Germinal center (tissue), 1 donor: ENCODE results near the gene SPRR3.
"Not testable (repeated sequence)": the region's sequence is repeated elsewhere in the genome, so short reads cannot be mapped to it uniquely, and the experiment has no call there.

Source experiments
- DNase-seq: peaks from one replicate; pipeline ENCODE4 v3.0.0; 2012; ENCODE audit warnings: mixed read lengths, low spot score

SPRR3 gene

GRCh38 chr1:152983743-152984142, 17.8 kb upstream of the SPRR3 start, which contains the start of gene SPRR1A:
Gene SPRR1A, plus strand, starts transcription at chr1:152984081. Its CDS starts 1,150 bp downstream, at chr1:152985231.
- no peak for DNase-seq

GRCh38 chr1:152986578-152986977, 15.0 kb upstream of the SPRR3 start:
- DNase-seq, result no peak

GRCh38 chr1:152993186-152993585, 8.4 kb upstream of the SPRR3 start:
- no peak for DNase-seq

GRCh38 chr1:152995842-152996241, 5.7 kb upstream of the SPRR3 start:
- no peak for DNase-seq

GRCh38 chr1:152996633-152997400, 4.7 kb upstream of the SPRR3 start:
- DNase-seq, result no peak

GRCh38 chr1:152997901-152998300, 3.6 kb upstream of the SPRR3 start:
- no peak for DNase-seq

- no peak for DNase-seq
These were observed 3.1 kb upstream of the SPRR3 start for GRCh38 chr1:152998476-152998875.

GRCh38 chr1:152999818-153000217, 1.7 kb upstream of the SPRR3 start:
- no peak for DNase-seq

GRCh38 chr1:153000294-153000693, 1.3 kb upstream of the SPRR3 start:
- DNase-seq, result no peak

- DNase-seq, result not testable (repeated sequence)
These were observed 9.7 kb downstream of the SPRR3 start for GRCh38 chr1:153011235-153011758.

GRCh38 chr1:153021829-153022228, 20.3 kb downstream of the SPRR3 start:
- not testable (repeated sequence) for DNase-seq

- not testable (repeated sequence) for DNase-seq
These were observed 20.8 kb downstream of the SPRR3 start for GRCh38 chr1:153022340-153022739.

- no peak for DNase-seq
These were observed 21.6 kb downstream of the SPRR3 start for GRCh38 chr1:153023109-153023508.

- no peak for DNase-seq
These were observed 22.9 kb downstream of the SPRR3 start for GRCh38 chr1:153024413-153024812.

- DNase-seq, result no peak
These were observed 24.2 kb downstream of the SPRR3 start for GRCh38 chr1:153025797-153026196.

- DNase-seq, result no peak
These were observed 27.2 kb downstream of the SPRR3 start for GRCh38 chr1:153028766-153029165.

GRCh38 chr1:153030895-153031294, 29.3 kb downstream of the SPRR3 start, which contains the start of gene SPRR1B:
Gene SPRR1B, plus strand, starts transcription at chr1:153031203. Its CDS starts 1,143 bp downstream, at chr1:153032346.
- no peak for DNase-seq

GRCh38 chr1:153032073-153032472, 30.5 kb downstream of the SPRR3 start:
- no peak for DNase-seq

- no peak for DNase-seq
These were observed 31.2 kb downstream of the SPRR3 start for GRCh38 chr1:153032677-153033308.

GRCh38 chr1:153035211-153035610, 33.7 kb downstream of the SPRR3 start:
- no peak for DNase-seq

- DNase-seq, result no peak
These were observed 39.5 kb downstream of the SPRR3 start, which contains the start of gene SPRR2D for GRCh38 chr1:153040950-153041631. Gene SPRR2D, minus strand, starts transcription at chr1:153041120. Its CDS starts 774 bp downstream, at chr1:153040346.

GRCh38 chr1:153049211-153049610, 47.7 kb downstream of the SPRR3 start:
- no peak for DNase-seq
